DOHH2 (cell line): Measurements from ENCODE around the gene COL1A2.

Experiments used
- EZH2phosphoT487 ChIP-seq: fragments of 200-600 bp; sonication (generic); IDR thresholded peaks from 2 replicates; pipeline ENCODE4 v1.6.1; 2017; ENCODE audit warnings: borderline replicate concordance, mild to moderate bottlenecking, antibody characterized with exemption, low read length, moderate library complexity, mixed read lengths
- TF ChIP-seq, protein P1 (sequence below): fragments of 200-600 bp; sonication (generic); IDR thresholded peaks from one replicate; pipeline ENCODE4 v1.5.1; 2014; ENCODE audit warnings: antibody characterized with exemption, mild to moderate bottlenecking, low read depth, low read length; ENCODE audit not compliant: poor library complexity, severe bottlenecking

DNA sequence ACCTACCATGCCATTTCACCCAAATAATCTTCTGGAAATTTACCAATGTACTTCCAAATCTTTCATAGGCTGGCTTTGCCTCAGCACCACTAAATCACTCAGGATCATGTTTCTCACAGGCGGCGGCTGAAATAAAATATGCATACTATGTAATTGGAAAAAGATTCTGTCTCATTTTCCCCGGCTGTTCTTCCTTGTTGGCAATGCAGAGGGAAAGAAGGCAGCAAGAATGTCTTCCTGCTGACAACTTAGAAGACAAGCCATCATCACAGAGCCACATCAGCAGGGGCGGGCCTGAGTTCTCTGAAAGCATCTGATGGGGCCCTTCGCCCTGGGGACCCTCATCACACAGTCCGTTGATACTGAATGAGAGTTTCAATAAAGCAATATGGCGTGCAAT lies 39.2 kb upstream of the COL1A2 start:
- TF ChIP-seq, protein P1, sequence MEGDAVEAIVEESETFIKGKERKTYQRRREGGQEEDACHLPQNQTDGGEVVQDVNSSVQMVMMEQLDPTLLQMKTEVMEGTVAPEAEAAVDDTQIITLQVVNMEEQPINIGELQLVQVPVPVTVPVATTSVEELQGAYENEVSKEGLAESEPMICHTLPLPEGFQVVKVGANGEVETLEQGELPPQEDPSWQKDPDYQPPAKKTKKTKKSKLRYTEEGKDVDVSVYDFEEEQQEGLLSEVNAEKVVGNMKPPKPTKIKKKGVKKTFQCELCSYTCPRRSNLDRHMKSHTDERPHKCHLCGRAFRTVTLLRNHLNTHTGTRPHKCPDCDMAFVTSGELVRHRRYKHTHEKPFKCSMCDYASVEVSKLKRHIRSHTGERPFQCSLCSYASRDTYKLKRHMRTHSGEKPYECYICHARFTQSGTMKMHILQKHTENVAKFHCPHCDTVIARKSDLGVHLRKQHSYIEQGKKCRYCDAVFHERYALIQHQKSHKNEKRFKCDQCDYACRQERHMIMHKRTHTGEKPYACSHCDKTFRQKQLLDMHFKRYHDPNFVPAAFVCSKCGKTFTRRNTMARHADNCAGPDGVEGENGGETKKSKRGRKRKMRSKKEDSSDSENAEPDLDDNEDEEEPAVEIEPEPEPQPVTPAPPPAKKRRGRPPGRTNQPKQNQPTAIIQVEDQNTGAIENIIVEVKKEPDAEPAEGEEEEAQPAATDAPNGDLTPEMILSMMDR: no peak
- TF ChIP-seq EZH2phosphoT487: no peak
